ENCODE results near the gene SIRPA. TPM values are rescaled to one million over a fixed set of nuclear protein-coding genes. Genes with fewer than 3 reads are reported as not detected.

Gene SIRPA
- polyA plus RNA-seq, 4 donors, result 24.7 to 40.2 (median 28.2) TPM

- DNase-seq (ENCODE audit: low read depth in 4 of 4, low spot score in 3 of 4), result no peak
Observed at GRCh38 chr20:1944345-1945091, 49.3 kb downstream of the SIRPA start.

DNA sequence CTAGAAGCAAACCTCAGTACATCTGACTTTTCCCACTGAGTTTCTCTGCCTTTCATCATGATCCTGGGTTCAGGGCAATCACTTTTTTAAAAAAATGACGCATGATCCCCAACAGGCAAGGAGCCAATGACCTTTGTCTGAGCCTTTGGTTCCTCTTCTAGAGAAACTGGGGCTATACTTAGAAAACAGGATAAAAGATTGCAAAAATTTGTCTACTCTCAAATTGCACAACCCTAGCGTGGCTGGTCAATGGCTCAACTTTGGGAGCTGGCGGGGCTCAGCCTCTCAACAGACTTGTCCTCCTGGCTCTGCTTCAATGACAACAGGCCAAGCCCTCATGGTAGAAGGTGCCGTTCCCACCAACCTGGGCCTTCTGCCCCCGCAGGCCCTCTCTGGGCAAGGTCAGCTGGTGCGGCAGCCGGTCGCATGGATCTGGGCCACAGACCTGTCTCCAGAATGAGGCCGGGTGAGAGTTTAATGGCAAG lies 50.0 kb downstream of the SIRPA start:
- no peak for DNase-seq (ENCODE audit: low read depth in 4 of 4, low spot score in 3 of 4)

- DNase-seq (ENCODE audit: low read depth in 4 of 4, low spot score in 3 of 4), result no peak
Observed at GRCh38 chr20:1945660-1946059, 50.5 kb downstream of the SIRPA start.

DNA sequence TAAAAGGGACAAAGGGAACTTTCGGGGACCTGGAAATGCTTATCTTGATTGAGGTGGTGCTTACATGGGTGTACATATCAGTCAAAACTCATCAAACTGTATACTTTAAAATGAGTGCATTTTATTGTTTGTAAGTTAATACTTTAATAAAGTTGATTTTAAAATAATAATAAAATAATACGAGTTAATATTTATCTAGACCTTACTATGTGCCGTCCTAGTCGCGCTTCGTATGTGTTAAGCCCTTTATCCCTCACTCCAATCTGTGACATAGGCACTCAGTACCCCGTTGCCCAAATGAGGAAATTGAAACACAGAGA lies 51.2 kb downstream of the SIRPA start:
- DNase-seq (ENCODE audit: low read depth in 4 of 4, low spot score in 3 of 4), result no peak

DNA sequence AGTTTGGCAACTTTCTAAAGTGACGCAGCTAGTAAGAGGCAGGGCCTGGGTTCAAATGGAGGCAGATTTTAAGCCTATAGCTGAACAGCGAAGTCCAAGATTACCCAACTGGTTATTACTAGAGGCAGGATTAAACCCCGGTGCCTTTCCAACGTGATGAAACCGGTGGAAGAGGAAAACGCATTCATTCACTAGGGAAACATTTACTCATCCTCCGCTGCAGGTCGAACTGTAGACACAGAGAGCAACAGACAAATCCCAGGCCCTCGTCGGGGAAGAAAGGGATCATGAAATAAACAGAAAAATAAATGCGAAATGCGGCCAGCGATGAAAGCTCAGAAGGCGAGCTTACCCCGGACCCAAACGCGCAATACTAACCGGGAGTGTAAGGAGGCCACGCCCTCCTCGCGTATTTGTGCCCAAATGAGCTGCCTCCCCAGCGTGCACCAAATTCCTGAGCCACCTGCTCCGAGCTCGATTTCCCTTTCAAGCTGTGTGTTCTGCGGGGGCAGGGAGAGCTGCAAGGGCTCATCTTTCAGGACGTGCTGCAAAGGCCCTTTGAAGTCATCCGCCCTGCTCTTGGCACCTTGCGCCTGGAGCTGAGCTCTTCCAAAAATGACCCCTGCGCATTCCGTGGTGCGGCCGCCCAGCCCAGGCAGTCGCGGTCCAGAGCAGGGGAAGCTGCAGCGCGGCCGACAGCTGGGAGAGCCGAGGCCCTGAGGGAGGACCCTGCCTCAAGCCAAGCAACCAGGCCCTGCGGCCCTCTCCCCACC lies 51.7 kb downstream of the SIRPA start:
- peak; percentile 42 to 76 (median 51) for DNase-seq (ENCODE audit: low read depth in 4 of 4, low spot score in 3 of 4)

- DNase-seq (ENCODE audit: low read depth in 4 of 4, low spot score in 3 of 4), result no peak
Observed at GRCh38 chr20:1947535-1947846, 52.3 kb downstream of the SIRPA start.

GRCh38 chr20:1949347-1950100 lies 54.3 kb downstream of the SIRPA start:
- no peak for DNase-seq (ENCODE audit: low read depth in 4 of 4, low spot score in 3 of 4)

DNA sequence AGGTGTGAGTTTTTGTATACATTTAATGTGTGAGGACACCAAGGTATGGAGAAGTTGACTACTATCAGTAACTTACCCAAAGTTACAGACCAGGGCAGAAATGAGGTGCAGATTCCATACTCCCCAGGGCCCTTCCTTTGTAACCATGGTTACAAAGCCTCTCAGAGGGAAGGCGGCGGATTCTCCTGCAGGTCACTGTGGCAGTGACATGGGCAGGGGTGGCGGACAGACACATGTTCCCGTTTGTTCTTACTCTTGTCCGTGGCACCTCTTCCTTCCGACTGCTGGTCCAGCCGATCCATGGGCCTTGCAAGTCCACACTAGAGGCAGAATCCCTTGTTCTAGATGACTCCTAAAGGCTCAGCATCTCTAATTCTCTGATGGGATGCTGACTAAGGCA lies 55.6 kb downstream of the SIRPA start:
- DNase-seq (ENCODE audit: low read depth in 4 of 4, low spot score in 3 of 4), result no peak

GRCh38 chr20:1951436-1952115 lies 56.4 kb downstream of the SIRPA start:
- DNase-seq (ENCODE audit: low read depth in 4 of 4, low spot score in 3 of 4), result no peak

GRCh38 chr20:1952737-1953530 lies 57.7 kb downstream of the SIRPA start:
- DNase-seq (ENCODE audit: low read depth in 4 of 4, low spot score in 3 of 4), result no peak

- no peak for DNase-seq (ENCODE audit: low read depth in 4 of 4, low spot score in 3 of 4)
Observed at GRCh38 chr20:1953621-1954020, 58.4 kb downstream of the SIRPA start.

DNA sequence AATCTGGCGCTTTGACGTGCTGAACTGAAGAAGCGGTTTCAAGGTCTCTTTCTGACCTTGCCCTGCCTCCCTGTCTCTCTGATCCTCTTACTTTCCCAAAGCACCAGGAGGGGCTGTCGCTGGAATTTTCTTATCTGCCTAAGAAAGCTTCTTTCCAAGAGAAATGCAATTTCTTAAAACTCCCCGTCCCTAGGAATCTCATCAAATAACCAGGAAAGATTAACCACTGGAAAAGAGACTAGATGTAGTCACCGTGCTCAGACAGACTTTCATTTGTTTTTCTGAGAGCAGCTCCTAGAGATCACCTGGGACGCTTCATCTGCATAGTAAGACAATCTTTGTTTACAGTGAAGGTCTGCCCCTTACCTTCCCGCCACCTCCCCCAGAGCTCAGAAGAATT lies 60.0 kb downstream of the SIRPA start:
- no peak for DNase-seq (ENCODE audit: low read depth in 4 of 4, low spot score in 3 of 4)

GRCh38 chr20:1958426-1958825 lies 63.2 kb downstream of the SIRPA start:
- DNase-seq (ENCODE audit: low read depth in 4 of 4, low spot score in 3 of 4), result no peak

GRCh38 chr20:1959156-1959555 lies 63.9 kb downstream of the SIRPA start:
- no peak for DNase-seq (ENCODE audit: low read depth in 4 of 4, low spot score in 3 of 4)

DNA sequence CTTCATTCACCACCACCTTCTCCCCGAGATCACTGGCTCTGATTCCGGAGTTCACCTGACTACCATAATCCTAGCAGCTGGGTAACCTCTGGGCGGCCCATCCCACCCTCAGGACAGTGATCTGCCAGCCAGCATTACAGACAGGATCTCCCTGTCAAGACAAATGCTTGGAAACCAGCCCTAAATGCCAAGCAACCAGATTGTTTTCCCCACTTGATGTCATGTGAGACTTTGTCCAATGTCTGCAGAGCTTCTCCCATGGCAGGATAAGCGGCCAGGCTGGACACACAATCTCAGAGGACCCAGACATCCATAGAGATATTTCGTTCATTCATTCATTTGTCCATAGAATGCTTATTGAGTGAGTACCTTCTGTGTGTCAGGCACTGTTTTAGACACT lies 66.2 kb downstream of the SIRPA start:
- DNase-seq (ENCODE audit: low read depth in 4 of 4, low spot score in 3 of 4), result no peak

- DNase-seq (ENCODE audit: low read depth in 4 of 4, low spot score in 3 of 4), result no peak
Observed at GRCh38 chr20:1964061-1964460, 68.9 kb downstream of the SIRPA start.

DNA sequence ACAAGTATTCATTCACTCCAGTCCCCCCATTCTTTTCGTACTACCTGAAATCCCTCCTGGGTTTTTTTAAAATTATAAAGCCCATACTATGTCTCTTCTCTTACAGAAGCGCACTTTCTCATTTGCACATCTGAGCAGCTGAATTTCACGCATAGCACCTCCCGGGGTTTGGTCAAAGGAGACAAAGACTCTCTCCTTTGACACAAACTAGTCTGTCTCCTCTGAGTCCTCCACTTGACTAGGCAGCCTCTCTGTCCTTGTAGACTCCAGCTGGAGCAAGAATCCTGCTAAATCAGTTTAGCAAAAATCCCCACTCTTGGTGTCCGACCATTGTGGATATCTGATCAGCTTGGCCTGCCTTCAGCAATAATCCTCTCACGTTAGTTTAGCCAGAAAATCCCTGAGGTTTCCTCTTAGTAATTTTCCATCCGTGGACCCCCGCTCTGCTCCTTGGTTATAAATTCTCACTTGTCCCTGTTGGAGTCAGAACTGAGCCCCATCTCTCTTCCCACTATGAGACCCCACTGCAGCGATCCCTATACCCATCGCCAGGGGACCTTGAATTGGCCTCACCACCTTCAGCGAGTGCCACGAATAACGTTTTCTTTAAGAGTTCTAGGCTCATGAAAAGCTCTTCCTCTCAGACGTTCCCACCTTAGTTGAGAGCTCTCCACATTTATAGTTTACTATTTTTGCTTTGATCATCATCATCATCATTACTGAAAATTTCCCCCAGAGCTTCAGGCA lies 69.6 kb downstream of the SIRPA start:
- DNase-seq (ENCODE audit: low read depth in 4 of 4, low spot score in 3 of 4), result no peak

- DNase-seq (ENCODE audit: low read depth in 4 of 4, low spot score in 3 of 4), result peak; percentile 35 to 55 (median 36)
Observed at GRCh38 chr20:1965520-1966351, 70.5 kb downstream of the SIRPA start.

- DNase-seq (ENCODE audit: low read depth in 4 of 4, low spot score in 3 of 4), result no peak
Observed at GRCh38 chr20:1968964-1969363, 73.8 kb downstream of the SIRPA start.

Measured in left renal pelvis (tissue), 4 donors.